Measurements from ENCODE around the gene TRAPPC2.

DNA sequence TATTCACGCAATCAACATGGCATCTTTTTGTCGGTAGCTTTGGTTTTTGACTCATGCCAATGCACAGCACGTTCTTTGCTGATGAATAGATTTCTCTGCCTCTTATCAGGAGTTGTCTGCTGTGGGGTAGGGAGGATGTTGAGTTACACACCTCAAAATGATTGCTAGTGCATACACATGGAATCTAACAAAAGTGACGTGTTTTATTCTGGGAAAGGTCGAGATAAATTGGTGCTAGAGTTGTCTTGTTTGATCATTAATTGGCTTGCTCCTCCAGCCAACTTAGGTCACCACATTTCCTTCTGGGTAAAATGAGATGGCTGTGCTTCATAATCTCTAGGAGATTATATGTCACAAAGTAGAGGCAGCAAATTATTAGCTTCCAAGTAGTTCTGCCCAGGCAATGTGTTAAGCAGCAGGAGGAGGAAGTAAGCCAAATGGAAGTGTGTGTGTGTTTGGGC, 41.6 kb downstream of the TRAPPC2 start:
- TF ChIP-seq CTCF (conservative IDR thresholded peaks at IDR 0.05; ENCODE audit: low read depth, low read length) (no peak), MXI1 (IDR thresholded peaks at IDR 0.05; ENCODE audit: borderline replicate concordance, low read depth, low read length) (no peak), SMC3 (IDR thresholded peaks at IDR 0.05; ENCODE audit: low read depth, low read length) (no peak), POLR2A (IDR thresholded peaks at IDR 0.05; ENCODE audit: low read depth, low read length) (no peak), FOS (IDR thresholded peaks at IDR 0.05; ENCODE audit: low read depth, low read length) (no peak), ELK1 (IDR thresholded peaks at IDR 0.05; ENCODE audit: borderline replicate concordance, low read depth, low read length) (no peak), RFX5 (IDR thresholded peaks at IDR 0.05; ENCODE audit: low read depth, low read length) (no peak), BHLHE40 (IDR thresholded peaks at IDR 0.05; ENCODE audit: low read depth, low read length) (no peak), RAD21 (IDR thresholded peaks at IDR 0.05; ENCODE audit: low read length) (no peak), MAFK (IDR thresholded peaks at IDR 0.05; ENCODE audit: low read depth, low read length) (no peak), MAZ (IDR thresholded peaks at IDR 0.05; ENCODE audit: borderline replicate concordance, low read depth, low read length) (no peak), CEBPB (IDR thresholded peaks at IDR 0.05; ENCODE audit: low read depth, low read length) (no peak), RCOR1 (IDR thresholded peaks at IDR 0.05; ENCODE audit: insufficient replicate concordance, low read length) (no peak), NFE2L2 (IDR thresholded peaks at IDR 0.05; ENCODE audit: low read depth, low read length) (no peak)
